ENCODE data around the gene BNC2.

BNC2 gene

DNA sequence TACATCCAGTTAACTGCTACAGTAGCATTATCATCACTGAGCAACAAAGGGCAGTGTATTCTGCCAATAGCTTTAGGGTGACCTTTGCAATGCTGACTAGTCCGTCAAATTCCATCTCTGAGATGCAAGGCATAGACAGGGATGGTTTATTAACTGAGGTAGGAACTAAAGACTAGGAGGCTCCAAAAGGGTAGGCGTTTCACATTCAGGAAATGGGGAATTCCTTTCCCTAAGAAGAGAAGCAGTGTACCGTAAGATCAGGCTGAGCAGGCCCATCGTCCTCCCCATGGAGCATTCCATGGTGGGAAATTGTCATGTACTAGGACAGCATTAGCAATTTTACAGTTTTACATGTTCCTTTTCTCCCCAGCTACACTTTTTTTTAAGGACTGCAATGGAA, 157.7 kb downstream of the BNC2 start:
- DNase-seq (ENCODE audit: low read depth) = no peak

DNA sequence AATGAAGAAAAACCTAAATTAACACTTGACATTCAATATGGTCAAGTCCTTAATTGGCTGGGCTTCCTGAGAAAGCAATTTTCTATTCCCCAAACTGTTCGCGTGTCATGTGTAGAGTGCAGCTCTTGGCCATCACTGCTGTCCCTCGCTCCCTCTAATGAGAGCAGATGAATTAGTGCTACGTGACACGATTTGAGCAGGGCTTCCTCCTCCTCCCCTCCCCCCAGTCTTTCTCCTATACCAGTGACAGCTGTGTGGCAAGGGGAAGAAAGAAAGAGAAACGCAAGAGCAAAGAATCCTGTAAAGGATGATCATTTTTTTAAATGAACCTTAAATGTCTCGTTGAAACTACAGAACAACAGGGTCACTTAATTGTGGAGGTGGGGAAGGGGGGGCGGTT, 159.6 kb downstream of the BNC2 start:
- no peak for DNase-seq (ENCODE audit: low read depth)

DNA sequence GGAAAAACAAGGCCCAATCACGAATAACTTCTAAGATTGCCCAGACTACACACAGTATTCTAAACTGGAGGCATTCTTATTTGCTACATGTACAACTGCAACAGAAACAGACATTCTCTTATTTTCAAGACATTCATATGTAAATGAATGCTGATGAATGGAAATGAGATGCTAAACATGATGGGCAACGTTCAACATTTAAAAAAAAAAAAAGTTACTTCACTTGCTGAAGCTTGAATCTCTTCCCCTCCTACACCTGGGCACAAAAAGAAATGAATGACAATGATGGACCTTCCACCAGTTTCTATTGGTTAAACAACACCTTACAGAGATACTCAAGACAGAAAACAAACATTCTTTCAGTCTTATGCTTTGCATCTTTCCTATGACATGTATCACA, 160.5 kb downstream of the BNC2 start:
- no peak for DNase-seq (ENCODE audit: low read depth)

DNA sequence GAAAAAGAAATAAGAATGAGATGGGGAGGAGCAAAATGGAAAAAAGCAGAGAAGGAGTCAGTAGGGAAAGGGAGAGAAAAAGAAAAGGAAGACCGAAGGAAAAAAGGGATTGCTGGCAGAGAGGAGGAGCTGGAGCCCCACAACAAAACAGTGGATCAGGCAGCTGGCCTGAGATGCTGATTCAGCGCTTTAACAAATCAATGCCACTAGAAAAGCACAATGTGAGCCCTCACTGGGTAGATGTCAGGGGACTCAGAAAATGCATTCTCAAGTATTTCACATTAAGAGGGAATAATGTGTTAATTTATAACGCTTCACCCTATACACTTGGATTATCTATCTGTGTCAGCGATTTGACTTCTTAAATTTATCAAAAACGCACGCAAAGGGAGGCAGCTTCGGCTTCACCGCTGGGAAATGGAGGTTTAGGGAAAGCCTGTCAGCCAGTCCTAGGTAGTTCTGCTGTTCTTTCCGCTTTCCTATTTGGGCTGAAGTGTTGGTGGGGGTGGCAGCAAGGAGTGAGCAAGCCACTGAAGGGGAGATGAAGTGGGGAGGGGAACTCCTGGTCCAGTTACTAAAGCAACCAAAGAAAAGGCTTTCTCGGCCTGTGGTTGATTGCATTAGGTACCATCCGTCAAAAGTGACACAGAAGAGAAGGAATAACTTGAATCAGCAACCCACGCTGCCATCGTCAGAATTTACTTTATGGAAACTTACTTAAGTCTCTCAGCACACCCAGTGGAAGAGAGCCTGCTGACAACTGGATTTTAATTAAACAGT, 161.6 kb downstream of the BNC2 start:
- no peak for DNase-seq (ENCODE audit: low read depth)

- no peak for DNase-seq (ENCODE audit: low read depth)
These were observed 165.3 kb downstream of the BNC2 start for GRCh38 chr9:16705111-16705604.

DNA sequence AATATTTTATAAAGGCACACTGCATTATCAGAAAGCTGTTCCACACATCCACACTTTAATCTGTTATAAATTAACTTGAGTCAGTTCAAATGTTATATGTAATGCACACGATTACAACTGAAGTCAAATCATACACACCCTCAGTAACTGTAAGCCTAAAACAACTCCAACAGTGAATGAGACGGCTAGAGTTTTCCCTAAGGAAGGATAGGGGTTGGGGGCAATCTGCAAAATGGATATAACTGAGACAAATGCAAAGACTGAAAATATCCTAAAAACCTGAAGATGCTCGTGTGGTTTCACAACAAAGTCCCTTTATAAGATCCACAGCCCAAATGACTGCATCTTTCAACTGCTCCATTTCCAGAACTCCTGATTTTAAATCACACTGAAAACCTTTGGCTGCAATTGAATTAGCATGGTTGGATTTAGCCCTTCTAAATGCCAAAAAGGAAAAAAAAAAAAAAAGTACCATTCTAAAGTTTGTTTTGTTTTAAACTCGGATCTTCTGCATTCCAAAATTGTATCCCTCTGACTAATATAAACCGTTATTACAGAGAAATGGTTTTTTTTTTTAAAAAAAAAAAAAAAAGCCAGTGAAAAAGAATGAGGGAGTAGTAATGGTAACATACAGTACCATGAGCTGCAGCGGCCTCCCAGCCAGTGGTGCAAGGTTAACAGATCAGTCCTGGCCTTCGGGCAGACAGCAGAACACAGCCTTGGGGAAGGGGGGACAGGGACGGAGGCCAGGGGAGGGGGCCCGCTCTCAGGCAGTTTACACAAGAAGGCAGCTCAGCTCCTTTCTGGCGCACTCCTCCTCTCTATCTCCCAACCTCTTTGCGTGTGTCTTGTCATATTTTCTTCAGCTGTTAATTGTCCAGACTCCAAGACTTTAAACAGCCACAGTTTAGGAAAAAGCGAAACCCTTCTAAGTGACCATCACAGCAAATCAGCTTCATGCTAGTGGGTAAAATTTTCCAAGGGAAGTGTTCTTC, 166.1 kb downstream of the BNC2 start:
- DNase-seq (ENCODE audit: low read depth) = no peak

- DNase-seq (ENCODE audit: low read depth) = no peak
These were observed 169.1 kb downstream of the BNC2 start for GRCh38 chr9:16701347-16701746.

GRCh38 chr9:16693616-16694015, 176.9 kb downstream of the BNC2 start:
- no peak for DNase-seq (ENCODE audit: low read depth)

GRCh38 chr9:16690628-16691027, 179.8 kb downstream of the BNC2 start:
- no peak for DNase-seq (ENCODE audit: low read depth)

- no peak for DNase-seq (ENCODE audit: low read depth)
These were observed 180.3 kb downstream of the BNC2 start for GRCh38 chr9:16690205-16690604.

- DNase-seq (ENCODE audit: low read depth) = no peak
These were observed 181.0 kb downstream of the BNC2 start for GRCh38 chr9:16689351-16689938.

- no peak for DNase-seq (ENCODE audit: low read depth)
These were observed 181.7 kb downstream of the BNC2 start for GRCh38 chr9:16688814-16689213.

GRCh38 chr9:16687678-16688369, 182.6 kb downstream of the BNC2 start:
- no peak for DNase-seq (ENCODE audit: low read depth)

- DNase-seq (ENCODE audit: low read depth) = no peak
These were observed 187.1 kb downstream of the BNC2 start for GRCh38 chr9:16683326-16683725.

- DNase-seq (ENCODE audit: low read depth) = no peak
These were observed 188.2 kb downstream of the BNC2 start for GRCh38 chr9:16682273-16682672.

- DNase-seq (ENCODE audit: low read depth) = no peak
These were observed 188.8 kb downstream of the BNC2 start for GRCh38 chr9:16681652-16681987.

GRCh38 chr9:16680975-16681651, 189.4 kb downstream of the BNC2 start:
- DNase-seq (ENCODE audit: low read depth) = no peak

GRCh38 chr9:16680541-16680940, 189.9 kb downstream of the BNC2 start:
- DNase-seq (ENCODE audit: low read depth) = no peak

DNA sequence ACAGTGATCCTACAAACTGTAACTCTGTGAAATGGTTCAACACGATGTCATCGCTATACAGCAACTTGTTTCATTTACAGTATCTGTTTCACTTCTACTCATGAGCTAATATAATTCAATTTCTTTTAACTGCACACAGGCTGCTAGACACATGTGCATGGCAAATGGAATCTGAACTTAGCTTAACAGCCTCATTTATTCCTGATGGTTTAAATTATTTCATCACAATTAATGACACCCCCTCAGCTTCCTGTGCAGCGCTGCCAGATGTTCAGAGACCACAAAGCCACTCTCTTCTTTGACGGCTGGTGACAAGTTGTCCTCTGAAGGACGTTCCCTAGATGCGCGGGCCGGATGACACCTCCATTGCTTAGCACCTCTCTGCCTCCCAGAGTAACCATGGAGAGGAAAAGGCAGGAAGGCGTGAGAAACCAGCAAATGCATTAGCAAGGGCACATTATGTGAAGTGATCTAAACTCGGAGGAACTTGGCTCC, 191.1 kb downstream of the BNC2 start:
- no peak for DNase-seq (ENCODE audit: low read depth)

DNA sequence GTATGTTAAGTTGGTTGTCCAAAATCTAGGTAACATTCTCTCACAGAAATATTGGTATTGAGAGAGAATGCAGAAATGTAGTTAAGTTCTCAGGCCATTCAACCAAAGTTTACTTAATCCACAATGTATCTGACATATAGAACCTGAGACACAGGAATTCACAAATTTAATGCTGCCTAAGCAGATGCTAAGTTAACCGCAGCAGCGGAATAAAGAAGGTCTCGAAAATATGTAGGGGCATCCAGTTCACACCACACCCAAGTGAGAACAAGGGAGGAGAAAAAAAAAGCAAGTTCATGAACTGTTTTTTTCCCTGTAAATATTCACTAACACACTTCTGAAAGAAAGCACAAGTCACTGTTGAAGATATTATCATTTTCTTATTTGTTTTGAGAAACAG, 194.0 kb downstream of the BNC2 start:
- DNase-seq (ENCODE audit: low read depth) = no peak

- DNase-seq (ENCODE audit: low read depth) = no peak
These were observed 195.3 kb downstream of the BNC2 start for GRCh38 chr9:16675131-16675530.

Data from activated T-cell treated with anti-CD3 and anti-CD28 coated beads for 1 hour (primary cell).